ENCODE results near the gene ITK. TPM values are rescaled to one million over a fixed set of nuclear protein-coding genes. Genes with fewer than 3 reads are reported as not detected.
"Not testable (repeated sequence)": the region's sequence is repeated elsewhere in the genome, so short reads cannot be mapped to it uniquely, and the experiment has no call there.

The ITK gene
- total and polyA plus RNA-seq, 2 experiments from 2014 or later = not detected

DNA sequence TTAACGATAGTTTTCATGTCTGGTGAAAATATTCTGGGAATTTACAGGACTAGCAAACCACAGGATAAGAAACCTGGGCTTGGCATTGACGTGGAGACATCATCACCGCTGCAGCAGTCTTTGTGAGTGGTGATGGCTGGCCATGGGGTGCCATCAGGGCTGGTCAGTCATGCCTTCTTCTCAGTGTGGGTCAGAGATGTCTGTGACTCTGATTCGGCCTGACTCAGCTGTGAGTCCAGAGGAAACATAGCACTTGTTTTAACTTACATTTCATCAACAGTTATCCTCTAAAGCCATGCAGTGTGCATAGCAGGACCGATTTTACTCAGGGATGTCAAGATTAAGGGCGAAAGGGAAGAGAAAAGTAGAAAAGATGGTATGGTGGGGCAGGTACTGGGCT, 52.1 kb downstream of the ITK start:
- DNase-seq (ENCODE audit: low read depth in 1 of 2, low spot score in 1 of 2) = no peak

DNA sequence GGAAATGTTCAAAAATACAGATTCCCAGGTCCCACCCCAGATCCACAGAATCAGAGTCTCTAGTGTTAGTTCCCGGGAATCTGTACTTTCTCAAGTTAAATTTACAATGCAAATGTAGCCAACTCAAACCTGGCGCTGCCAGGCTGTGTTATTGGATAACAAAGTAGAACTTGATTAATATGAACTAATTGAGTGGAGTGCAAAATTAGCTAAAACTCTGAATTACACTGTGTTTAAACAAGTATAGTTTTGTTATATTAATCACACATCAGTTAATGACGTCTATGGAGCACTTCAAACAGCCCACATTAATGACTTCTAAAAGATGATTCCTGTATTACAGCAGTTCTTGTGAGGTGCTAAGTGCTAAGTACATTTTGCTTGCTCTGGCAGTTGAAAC, 52.9 kb downstream of the ITK start:
- Histone ChIP-seq H3K27ac (no peak overlapping the region), H3K9me3 (ENCODE audit: low read depth) (no peaks in the 10 kb centered on the region), H3K4me3 (no peak overlapping the region), H3K36me3 (no peaks in the 10 kb centered on the region), H3K4me1 (ENCODE audit: low read depth) (no peaks in the 10 kb centered on the region), H3K27me3 (no peaks in the 10 kb centered on the region)
- TF ChIP-seq, protein P1, sequence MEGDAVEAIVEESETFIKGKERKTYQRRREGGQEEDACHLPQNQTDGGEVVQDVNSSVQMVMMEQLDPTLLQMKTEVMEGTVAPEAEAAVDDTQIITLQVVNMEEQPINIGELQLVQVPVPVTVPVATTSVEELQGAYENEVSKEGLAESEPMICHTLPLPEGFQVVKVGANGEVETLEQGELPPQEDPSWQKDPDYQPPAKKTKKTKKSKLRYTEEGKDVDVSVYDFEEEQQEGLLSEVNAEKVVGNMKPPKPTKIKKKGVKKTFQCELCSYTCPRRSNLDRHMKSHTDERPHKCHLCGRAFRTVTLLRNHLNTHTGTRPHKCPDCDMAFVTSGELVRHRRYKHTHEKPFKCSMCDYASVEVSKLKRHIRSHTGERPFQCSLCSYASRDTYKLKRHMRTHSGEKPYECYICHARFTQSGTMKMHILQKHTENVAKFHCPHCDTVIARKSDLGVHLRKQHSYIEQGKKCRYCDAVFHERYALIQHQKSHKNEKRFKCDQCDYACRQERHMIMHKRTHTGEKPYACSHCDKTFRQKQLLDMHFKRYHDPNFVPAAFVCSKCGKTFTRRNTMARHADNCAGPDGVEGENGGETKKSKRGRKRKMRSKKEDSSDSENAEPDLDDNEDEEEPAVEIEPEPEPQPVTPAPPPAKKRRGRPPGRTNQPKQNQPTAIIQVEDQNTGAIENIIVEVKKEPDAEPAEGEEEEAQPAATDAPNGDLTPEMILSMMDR (IDR thresholded peaks at IDR 0.05; ENCODE audit: low read depth, low read length) = no peak
- no peak for DNase-seq (ENCODE audit: low read depth in 1 of 2, low spot score in 1 of 2)

More for the DNA sequence above, 52.1 kb downstream of the ITK start:
- Histone ChIP-seq H3K27ac (no peak overlapping the region), H3K4me3 (no peak overlapping the region), H3K9me3 (ENCODE audit: low read depth) (no peaks in the 10 kb centered on the region), H3K4me1 (ENCODE audit: low read depth) (no peaks in the 10 kb centered on the region), H3K36me3 (no peaks in the 10 kb centered on the region), H3K27me3 (no peaks in the 10 kb centered on the region)
- TF ChIP-seq, protein P1 (IDR thresholded peaks at IDR 0.05; ENCODE audit: low read depth, low read length) = no peak

DNA sequence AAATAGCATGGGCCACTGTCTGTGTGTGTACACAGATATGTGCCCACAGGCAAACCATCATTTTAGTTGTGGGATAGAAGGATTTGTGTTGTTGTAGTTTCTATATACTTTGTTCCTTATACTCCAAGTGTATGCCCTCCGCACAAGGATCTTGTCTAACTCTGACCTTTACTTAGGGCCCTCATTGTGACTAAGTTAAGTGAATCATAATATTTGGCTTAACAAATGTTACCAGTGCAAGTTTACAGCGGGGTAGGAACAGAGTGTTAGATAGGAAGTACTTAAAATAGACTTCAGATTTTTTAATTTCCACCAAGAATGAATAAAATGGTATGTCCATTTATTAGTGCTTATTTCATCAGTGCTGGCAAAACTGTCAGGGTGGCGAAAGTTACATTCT, 55.8 kb downstream of the ITK start:
- Histone ChIP-seq H3K4me3 (no peak overlapping the region), H3K4me1 (ENCODE audit: low read depth) (no peaks in the 10 kb centered on the region), H3K36me3 (no peaks in the 10 kb centered on the region), H3K9me3 (ENCODE audit: low read depth) (no peaks in the 10 kb centered on the region), H3K27me3 (no peaks in the 10 kb centered on the region), H3K27ac (no peak overlapping the region)
- DNase-seq (ENCODE audit: low read depth in 1 of 2, low spot score in 1 of 2) = no peak
- TF ChIP-seq, protein P1 (IDR thresholded peaks at IDR 0.05; ENCODE audit: low read depth, low read length) = no peak

DNA sequence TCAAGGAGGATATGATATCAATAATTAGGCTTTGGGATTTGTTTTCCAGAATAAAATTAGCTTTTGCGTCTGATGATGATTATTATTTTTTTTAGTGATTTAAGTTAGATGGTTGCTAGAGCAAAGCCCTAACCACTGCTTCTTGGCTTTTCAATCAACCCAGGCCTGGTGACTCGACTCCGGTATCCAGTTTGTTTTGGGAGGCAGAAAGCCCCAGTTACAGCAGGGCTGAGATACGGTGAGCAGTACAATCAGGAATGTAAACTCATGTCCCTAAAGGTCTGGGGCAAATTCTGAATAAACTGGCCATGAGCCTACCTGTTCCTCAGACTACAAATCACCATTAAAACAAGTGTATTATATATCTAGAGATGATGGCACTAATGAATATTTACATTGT, 60.8 kb downstream of the ITK start:
- no peak overlapping the region for H3K4me3 ChIP-seq
- no peak for DNase-seq (ENCODE audit: low read depth in 1 of 2, low spot score in 1 of 2)
- no peaks in the 10 kb centered on the region for H3K4me1 ChIP-seq (ENCODE audit: low read depth)
- H3K9me3 ChIP-seq (ENCODE audit: low read depth) = no peaks in the 10 kb centered on the region
- TF ChIP-seq, protein P1 (IDR thresholded peaks at IDR 0.05; ENCODE audit: low read depth, low read length) = no peak
- H3K27ac ChIP-seq = no peak overlapping the region
- H3K36me3 ChIP-seq = no peaks in the 10 kb centered on the region
- H3K27me3 ChIP-seq = no peaks in the 10 kb centered on the region

DNA sequence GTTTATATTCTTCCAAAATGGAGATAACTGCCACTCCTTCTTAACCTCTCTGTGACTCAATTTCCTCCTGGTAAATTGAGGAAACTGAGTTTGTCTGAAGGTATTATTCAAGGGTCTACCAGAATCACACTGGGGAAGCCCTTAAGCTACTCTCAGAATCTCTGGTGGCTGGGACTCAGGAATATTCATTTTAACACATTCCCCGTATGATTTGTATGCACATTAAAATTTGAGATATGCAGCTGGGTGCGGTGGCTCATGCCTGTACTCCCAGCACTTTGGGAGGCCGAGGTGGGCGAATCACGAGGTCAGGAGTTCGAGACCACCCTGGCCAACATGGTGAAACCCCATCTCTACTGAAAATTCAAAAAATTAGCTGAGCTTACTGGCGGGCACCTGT, 64.1 kb downstream of the ITK start:
- not testable (repeated sequence) for H3K4me1 ChIP-seq (ENCODE audit: low read depth); H3K27me3 ChIP-seq; H3K4me3 ChIP-seq; DNase-seq (ENCODE audit: low read depth in 1 of 2, low spot score in 1 of 2); H3K9me3 ChIP-seq (ENCODE audit: low read depth); H3K27ac ChIP-seq; H3K36me3 ChIP-seq

DNA sequence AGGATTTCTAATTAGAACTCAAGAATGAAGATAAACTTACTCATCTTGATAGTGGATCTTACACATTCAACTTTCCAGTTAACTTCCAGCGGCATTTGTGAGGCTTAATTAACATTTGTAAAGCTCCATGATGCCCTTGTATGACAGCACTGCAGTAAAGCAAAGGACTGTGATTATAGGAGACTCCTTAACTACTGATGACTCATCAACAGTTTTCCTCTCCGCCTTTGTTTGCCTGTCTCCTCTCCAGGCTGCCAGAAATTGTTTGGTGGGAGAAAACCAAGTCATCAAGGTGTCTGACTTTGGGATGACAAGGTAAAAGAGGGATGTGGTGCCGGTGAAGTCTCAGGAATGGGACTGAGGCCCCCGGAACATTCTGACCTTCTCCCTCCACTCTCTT, 64.8 kb downstream of the ITK start:
- H3K27me3 ChIP-seq = no peaks in the 10 kb centered on the region
- TF ChIP-seq, protein P1 (IDR thresholded peaks at IDR 0.05; ENCODE audit: low read depth, low read length) = no peak
- H3K9me3 ChIP-seq (ENCODE audit: low read depth) = no peaks in the 10 kb centered on the region
- H3K4me1 ChIP-seq (ENCODE audit: low read depth) = no peaks in the 10 kb centered on the region
- H3K4me3 ChIP-seq = no peak overlapping the region
- DNase-seq (ENCODE audit: low read depth in 1 of 2, low spot score in 1 of 2) = peak in 1 of 2 donors; percentile 32
- H3K27ac ChIP-seq = no peak overlapping the region
- H3K36me3 ChIP-seq = no peaks in the 10 kb centered on the region
